Prostate gland (tissue), 2 donors: ENCODE data around the gene RBM20. TPM values are rescaled to one million over a fixed set of nuclear protein-coding genes. Genes with fewer than 3 reads are reported as not detected.

Experiments
- DNase-seq: peaks from one replicate; pipeline ENCODE4 v3.0.0-alpha.2; 2019; ENCODE audit warnings: low spot score
- H3K27ac ChIP-seq, 2 donors: fragments of 200-600 bp; sonication (generic); 2 replicates each; pipeline ENCODE4 v1.5.1; 2017 to 2019
- H3K27me3 ChIP-seq: fragments of 200-600 bp; sonication (generic); replicated peaks from 2 replicates; pipeline ENCODE4 v1.5.1; 2019; ENCODE audit not compliant: insufficient read depth
- H3K36me3 ChIP-seq, 2 donors: fragments of 200-600 bp; sonication (generic); 1 replicate in 1 of 2; 2 replicates in 1 of 2; pipeline versions ENCODE4 v1.5.1 to v1.8.1; 2017 to 2019
- H3K4me1 ChIP-seq: fragments of 200-600 bp; sonication (generic); replicated peaks from 2 replicates; pipeline ENCODE4 v1.5.1; 2019
- H3K4me3 ChIP-seq, 2 donors: fragments of 200-600 bp; sonication (generic); 2 replicates each; pipeline ENCODE4 v1.5.1; 2017 to 2019
- H3K9me3 ChIP-seq: fragments of 200-600 bp; sonication (generic); 2 replicates; pipeline ENCODE4 v1.5.1; 2017
- POLR2A ChIP-seq: fragments of 450-650 bp; IDR thresholded peaks from one replicate; pipeline ENCODE4 v1.6.1; 2016; ENCODE audit warnings: antibody characterized with exemption, mild to moderate bottlenecking
- POLR2AphosphoS5 ChIP-seq: sonication (generic); formaldehyde crosslinking; IDR thresholded peaks from one replicate; pipeline ENCODE4 v1.6.1; 2017; ENCODE audit warnings: antibody characterized with exemption
- WGBS: methylation state at CpG from one replicate; pipeline ENCODE4 v1.1.5; 2018; 5-methylcytosine and 5-hydroxymethylcytosine counted together
- intact Hi-C: fragments of 100-400 bp; cut with DNase I; formaldehyde crosslinking; loops from one replicate; pipeline ENCODE4 v1.14.2; 2022
- total RNA-seq, 2 donors: library from RNA; depleted of rRNA; stranded (reverse); fragments of >200 nt; gene quantifications; one replicate each; pipeline ENCODE4 v1.1.0, GENCODE V29; 2016
- TF ChIP-seq, protein P1 (sequence below), 4 experiments: fragments of 200-600 bp in 2 of 4; fragments of 450-650 bp in 2 of 4; sonication (generic) in 2 of 4; IDR thresholded peaks; 1 replicate in 3 of 4; 2 replicates in 1 of 4; pipeline ENCODE4 v1.5.1; 2016 to 2019; ENCODE audit warnings: antibody characterized with exemption in 4 of 4, mild to moderate bottlenecking in 2 of 4, moderate library complexity in 2 of 4

Gene RBM20
- total RNA-seq, 2 donors from 2014 or later: 0.41 to 2.8 TPM

DNA sequence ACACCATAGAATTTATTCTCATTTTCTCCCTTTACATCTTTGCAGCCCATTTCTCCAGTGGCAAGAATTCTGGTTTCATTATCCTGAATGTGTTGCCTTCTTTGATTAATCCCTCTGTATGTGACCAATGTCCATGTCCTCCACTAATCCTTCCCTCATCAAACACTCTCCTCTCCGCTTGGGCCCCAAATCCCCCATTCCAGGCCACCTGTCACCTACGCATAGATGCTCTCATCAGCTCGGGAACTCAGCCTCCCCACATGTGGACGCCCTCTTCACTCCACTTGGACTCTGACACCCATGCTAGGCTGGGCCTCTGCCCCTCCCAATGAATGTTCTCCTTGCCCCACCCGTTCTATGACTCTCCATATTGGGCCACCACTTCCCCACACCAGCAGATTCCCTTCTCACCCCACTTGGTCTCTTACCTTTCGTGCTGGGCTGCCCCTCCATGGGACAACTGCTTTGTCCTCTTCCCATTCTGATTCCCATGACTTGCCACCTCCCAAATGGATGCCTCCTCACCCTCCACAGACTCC, 18.7 kb upstream of the RBM20 start:
- no peaks in the 10 kb centered on the region for H3K9me3 ChIP-seq
- peaks cover 2% of the 10 kb centered on the region for H3K4me1 ChIP-seq
- DNase-seq: no peak
- no peaks in the 10 kb centered on the region for H3K27me3 ChIP-seq
- no peak for TF ChIP-seq POLR2AphosphoS5
- TF ChIP-seq POLR2A: no peak
- TF ChIP-seq, protein P1, sequence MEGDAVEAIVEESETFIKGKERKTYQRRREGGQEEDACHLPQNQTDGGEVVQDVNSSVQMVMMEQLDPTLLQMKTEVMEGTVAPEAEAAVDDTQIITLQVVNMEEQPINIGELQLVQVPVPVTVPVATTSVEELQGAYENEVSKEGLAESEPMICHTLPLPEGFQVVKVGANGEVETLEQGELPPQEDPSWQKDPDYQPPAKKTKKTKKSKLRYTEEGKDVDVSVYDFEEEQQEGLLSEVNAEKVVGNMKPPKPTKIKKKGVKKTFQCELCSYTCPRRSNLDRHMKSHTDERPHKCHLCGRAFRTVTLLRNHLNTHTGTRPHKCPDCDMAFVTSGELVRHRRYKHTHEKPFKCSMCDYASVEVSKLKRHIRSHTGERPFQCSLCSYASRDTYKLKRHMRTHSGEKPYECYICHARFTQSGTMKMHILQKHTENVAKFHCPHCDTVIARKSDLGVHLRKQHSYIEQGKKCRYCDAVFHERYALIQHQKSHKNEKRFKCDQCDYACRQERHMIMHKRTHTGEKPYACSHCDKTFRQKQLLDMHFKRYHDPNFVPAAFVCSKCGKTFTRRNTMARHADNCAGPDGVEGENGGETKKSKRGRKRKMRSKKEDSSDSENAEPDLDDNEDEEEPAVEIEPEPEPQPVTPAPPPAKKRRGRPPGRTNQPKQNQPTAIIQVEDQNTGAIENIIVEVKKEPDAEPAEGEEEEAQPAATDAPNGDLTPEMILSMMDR (IDR thresholded peaks at IDR 0.05): no peak
- intact Hi-C loops: no loop called here
- H3K36me3 ChIP-seq: no peaks in the 10 kb centered on the region
- H3K27ac ChIP-seq: no peak overlapping the region
- no peak overlapping the region for H3K4me3 ChIP-seq
- WGBS: 93% methylated on average over 6 of the region's 6 CpGs

DNA sequence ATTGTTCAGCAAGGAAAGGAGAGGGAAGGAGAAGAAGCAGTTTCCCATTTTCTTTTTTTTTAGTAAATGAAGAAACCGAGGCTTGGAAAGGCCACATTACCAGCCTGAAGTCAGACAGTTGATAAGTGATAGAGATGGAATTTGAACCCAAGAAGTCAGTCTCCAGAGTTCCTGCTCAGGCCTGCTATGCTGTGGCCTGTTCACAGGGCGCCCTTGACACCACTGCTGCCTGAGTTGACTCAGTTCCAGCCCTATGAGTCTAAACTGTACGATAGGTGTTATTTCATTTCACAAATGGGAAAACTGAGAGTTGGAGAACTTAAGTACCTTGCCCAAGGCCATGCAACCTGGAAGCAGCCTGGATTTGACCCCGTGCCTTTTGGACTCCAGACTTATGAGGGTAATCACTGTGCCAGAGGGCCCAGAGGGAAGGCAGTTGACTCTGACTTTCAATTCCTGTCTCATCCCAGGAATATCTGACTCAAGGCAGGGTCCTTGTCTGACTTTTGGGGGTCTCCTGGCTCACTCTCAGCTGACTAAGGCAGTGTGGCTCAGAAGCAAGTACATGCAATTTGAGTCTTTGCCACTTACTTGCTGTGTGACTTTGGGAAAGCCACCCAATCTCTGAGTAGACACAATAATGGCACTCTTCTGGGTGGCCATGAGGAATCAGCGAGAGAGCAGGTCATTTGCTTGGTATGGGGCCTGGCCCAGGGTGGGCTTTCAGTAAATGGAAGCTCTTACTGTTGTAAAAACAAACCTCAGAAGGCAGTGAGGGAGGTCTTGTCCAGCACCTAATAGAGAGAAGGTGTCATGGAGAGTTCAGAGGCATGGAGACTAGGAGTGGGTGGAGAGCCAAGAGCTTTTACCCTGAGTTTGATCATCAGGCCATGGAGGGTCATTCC, 17.9 kb upstream of the RBM20 start:
- TF ChIP-seq POLR2A (no peak), POLR2AphosphoS5 (no peak)
- TF ChIP-seq, protein P1 (IDR thresholded peaks at IDR 0.05): no peak
- Histone ChIP-seq H3K4me3 (no peak overlapping the region), H3K9me3 (no peaks in the 10 kb centered on the region), H3K27ac (no peak overlapping the region), H3K36me3 (no peaks in the 10 kb centered on the region), H3K27me3 (no peaks in the 10 kb centered on the region), H3K4me1 (peaks cover 2% of the 10 kb centered on the region)
- no peak for DNase-seq
- 95% methylated on average over 5 of the region's 5 CpGs for WGBS
- intact Hi-C loops: no loop called here

DNA sequence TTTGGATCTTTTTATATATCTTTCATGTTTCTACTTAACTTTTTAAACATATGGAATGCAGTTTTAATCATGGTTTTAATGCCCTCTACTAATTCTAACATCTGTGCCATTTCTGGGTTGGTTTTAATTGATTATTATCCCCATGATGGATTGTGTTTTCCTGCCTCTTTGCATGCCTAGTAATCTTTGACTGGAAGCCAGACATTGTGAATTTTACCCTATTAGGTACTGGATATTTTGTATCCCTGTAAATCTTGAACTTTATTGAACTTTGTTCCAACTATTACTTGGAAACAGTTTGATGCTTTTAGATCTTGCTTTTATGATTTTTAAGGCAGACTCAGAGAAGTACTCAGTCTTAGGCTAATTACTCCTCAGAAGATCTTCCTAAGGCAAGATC, 16.0 kb upstream of the RBM20 start:
- DNase-seq: no peak
- intact Hi-C loops: no loop called here
- no peak overlapping the region for H3K4me3 ChIP-seq

DNA sequence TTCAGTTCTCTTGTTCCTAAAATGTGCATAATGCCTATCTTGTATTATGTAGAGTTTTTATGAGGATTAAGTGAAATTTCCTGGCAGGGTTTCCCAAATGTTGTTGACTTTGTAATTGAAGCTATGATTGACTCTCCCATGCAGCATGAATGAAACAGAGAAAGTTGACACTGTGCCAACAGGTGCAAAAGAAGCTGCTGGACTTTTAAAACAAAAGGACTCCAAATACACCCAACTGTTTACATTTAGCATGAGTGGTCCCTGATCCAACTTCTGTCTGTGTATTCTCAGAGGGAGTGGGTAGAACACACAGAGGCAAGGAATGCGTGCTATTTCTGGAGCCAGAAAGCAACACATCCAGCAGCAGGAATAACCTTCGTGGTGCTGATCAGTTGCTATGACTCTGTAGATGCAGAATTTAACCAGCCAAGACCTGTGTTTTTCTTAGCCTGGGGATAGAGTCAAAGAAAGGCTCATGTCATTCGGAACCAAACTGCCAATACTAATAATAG, 14.4 kb upstream of the RBM20 start:
- 24% methylated on average over 3 of the region's 3 CpGs for WGBS
- peak; percentile 31 for DNase-seq
- no peaks in the 10 kb centered on the region for H3K36me3 ChIP-seq
- no peak overlapping the region for H3K4me3 ChIP-seq
- H3K27me3 ChIP-seq: no peaks in the 10 kb centered on the region
- peaks cover 2% of the 10 kb centered on the region for H3K4me1 ChIP-seq
- intact Hi-C loops: no loop called here
- TF ChIP-seq POLR2AphosphoS5: peak; percentile 51
- TF ChIP-seq, protein P1 (IDR thresholded peaks at IDR 0.05): no peak
- no peak overlapping the region for H3K27ac ChIP-seq
- H3K9me3 ChIP-seq: no peaks in the 10 kb centered on the region

More for the DNA sequence above, 16.0 kb upstream of the RBM20 start:
- Histone ChIP-seq H3K4me1 (peaks cover 2% of the 10 kb centered on the region), H3K9me3 (no peaks in the 10 kb centered on the region), H3K27me3 (no peaks in the 10 kb centered on the region), H3K36me3 (no peaks in the 10 kb centered on the region), H3K27ac (no peak overlapping the region)
- no peak for TF ChIP-seq POLR2A
- TF ChIP-seq, protein P1 (IDR thresholded peaks at IDR 0.05): no peak
- TF ChIP-seq POLR2AphosphoS5: no peak
